ENCODE data around the gene NTSR1. TPM values are rescaled to one million over a fixed set of nuclear protein-coding genes. Genes with fewer than 3 reads are reported as not detected.

The NTSR1 gene
- total and polyA plus RNA-seq, 4 donors, result 0.02 to 3.7 (median 0.76) TPM

- ATAC-seq (ENCODE audit: insufficient read depth, low FRiP score) (no peak), DNase-seq (no peak)
- Histone ChIP-seq H3K4me3 (no peak overlapping the region), H3K9me3 (ENCODE audit: control insufficient read depth in 4 of 4, insufficient read depth in 3 of 4, low read length in 3 of 4) (peaks cover 0 to 5% (median 0%) of the 10 kb centered on the region in 4 donors), H3K36me3 (ENCODE audit: control insufficient read depth in 4 of 4, insufficient read depth in 4 of 4, low read length in 4 of 4) (no peaks in the 10 kb centered on the region), H3K27ac (ENCODE audit: low read depth in 1 of 2, low read length in 1 of 2) (no peak overlapping the region), H3K27me3 (ENCODE audit: control insufficient read depth in 3 of 3, insufficient read depth in 3 of 3, low read length in 2 of 3) (peaks cover 0 to 5% (median 0%) of the 10 kb centered on the region in 3 donors), H3K9ac (ENCODE audit: insufficient read depth in 1 of 2, low read length in 2 of 2) (no peak overlapping the region), H3K4me1 (ENCODE audit: control insufficient read depth in 5 of 5, insufficient read depth in 5 of 5, low read length in 5 of 5) (peaks cover 0 to 4% (median 0%) of the 10 kb centered on the region in 5 donors)
- 93% methylated on average over 19 of the region's 19 CpGs for WGBS, 2 donors
- no peak for TF ChIP-seq CTCF (IDR thresholded peaks at IDR 0.05; ENCODE audit: control extremely low read depth, extremely low read depth)
Measured at GRCh38 chr20:62699296-62699695, 9.3 kb upstream of the NTSR1 start.

GRCh38 chr20:62699741-62700140, 8.9 kb upstream of the NTSR1 start:
- WGBS, 2 donors, result 85 to 91% methylated on average over 12 of the region's 12 CpGs
- no peak for DNase-seq
- H3K9me3 ChIP-seq (ENCODE audit: control insufficient read depth in 4 of 4, insufficient read depth in 3 of 4, low read length in 3 of 4), result peaks cover 0 to 5% (median 0%) of the 10 kb centered on the region in 4 donors
- H3K27ac ChIP-seq (ENCODE audit: low read depth in 1 of 2, low read length in 1 of 2), result no peak overlapping the region
- no peak for ATAC-seq (ENCODE audit: insufficient read depth, low FRiP score)
- no peak overlapping the region for H3K9ac ChIP-seq (ENCODE audit: insufficient read depth in 1 of 2, low read length in 2 of 2)
- peaks cover 0 to 5% (median 0%) of the 10 kb centered on the region in 5 donors for H3K4me1 ChIP-seq (ENCODE audit: control insufficient read depth in 5 of 5, insufficient read depth in 5 of 5, low read length in 5 of 5)
- H3K36me3 ChIP-seq (ENCODE audit: control insufficient read depth in 4 of 4, insufficient read depth in 4 of 4, low read length in 4 of 4), result no peaks in the 10 kb centered on the region
- no peak for TF ChIP-seq CTCF (IDR thresholded peaks at IDR 0.05; ENCODE audit: control extremely low read depth, extremely low read depth)
- peaks cover 0 to 5% (median 0%) of the 10 kb centered on the region in 3 donors for H3K27me3 ChIP-seq (ENCODE audit: control insufficient read depth in 3 of 3, insufficient read depth in 3 of 3, low read length in 2 of 3)
- no peak overlapping the region for H3K4me3 ChIP-seq

- Histone ChIP-seq H3K27ac (ENCODE audit: low read depth in 1 of 2, low read length in 1 of 2) (no peak overlapping the region), H3K9me3 (ENCODE audit: control insufficient read depth in 4 of 4, insufficient read depth in 3 of 4, low read length in 3 of 4) (peaks cover 0 to 3% (median 0%) of the 10 kb centered on the region in 4 donors), H3K27me3 (ENCODE audit: control insufficient read depth in 3 of 3, insufficient read depth in 3 of 3, low read length in 2 of 3) (peaks cover 0 to 3% (median 0%) of the 10 kb centered on the region in 3 donors), H3K4me3 (no peak overlapping the region), H3K4me1 (ENCODE audit: control insufficient read depth in 5 of 5, insufficient read depth in 5 of 5, low read length in 5 of 5) (peaks cover 0 to 5% (median 0%) of the 10 kb centered on the region in 5 donors), H3K36me3 (ENCODE audit: control insufficient read depth in 4 of 4, insufficient read depth in 4 of 4, low read length in 4 of 4) (no peaks in the 10 kb centered on the region), H3K9ac (ENCODE audit: insufficient read depth in 1 of 2, low read length in 2 of 2) (no peak overlapping the region)
- ATAC-seq (ENCODE audit: insufficient read depth, low FRiP score), result no peak
- no peak for DNase-seq
- WGBS, 2 donors, result 88 to 93% methylated on average over 18 of the region's 18 CpGs
- no peak for TF ChIP-seq CTCF (IDR thresholded peaks at IDR 0.05; ENCODE audit: control extremely low read depth, extremely low read depth)
Measured at GRCh38 chr20:62700261-62700930, 8.2 kb upstream of the NTSR1 start.
